GM12878 (cell line): Measurements from ENCODE around the gene CIDEA.

ENCODE experiments used
- CBX5 ChIP-seq: sonication (generic); IDR thresholded peaks from 2 replicates; pipeline ENCODE4 v1.6.1; 2016; ENCODE audit warnings: low read depth, moderate library complexity, mild to moderate bottlenecking, inconsistent platforms
- JUND ChIP-seq: IDR thresholded peaks from 2 replicates; pipeline ENCODE4 v1.6.1; 2012; ENCODE audit warnings: low read depth, mild to moderate bottlenecking, low read length, improper control_type of control experiment, moderate library complexity
- KAT2A ChIP-seq: conservative IDR thresholded peaks from 2 replicates; pipeline ENCODE4 v1.6.1; 2011; ENCODE audit warnings: low read depth, low read length; ENCODE audit not compliant: control insufficient read depth
- POLR2A ChIP-seq: IDR thresholded peaks from 2 replicates; pipeline ENCODE4 v1.6.1; 2011; ENCODE audit warnings: low read depth, mild to moderate bottlenecking, low read length
- SIN3A ChIP-seq: IDR thresholded peaks from 2 replicates; pipeline ENCODE4 v1.6.1; 2012; ENCODE audit warnings: low read depth, low read length, improper control_type of control experiment
- SMAD1 ChIP-seq: fragments of 450-650 bp; IDR thresholded peaks from 2 replicates; pipeline ENCODE4 v1.6.1; 2018; ENCODE audit warnings: mild to moderate bottlenecking, low read depth; ENCODE audit not compliant: partially characterized antibody
- TBL1XR1 ChIP-seq: IDR thresholded peaks from 2 replicates; pipeline ENCODE4 v1.6.1; 2012; ENCODE audit warnings: low read depth, low read length, improper control_type of control experiment
- YY1 ChIP-seq: IDR thresholded peaks from 2 replicates; pipeline ENCODE4 v1.6.1; 2011; ENCODE audit warnings: low read depth, mild to moderate bottlenecking, low read length
- TF ChIP-seq, protein P1 (sequence below), 3 experiments: IDR thresholded peaks in 2 of 3; conservative IDR thresholded peaks in 1 of 3; 2 replicates each; pipeline ENCODE4 v1.5.1; 2011; ENCODE audit warnings: low read depth in 3 of 3, low read length in 3 of 3, mild to moderate bottlenecking in 3 of 3, control low read depth in 2 of 3, moderate library complexity in 2 of 3, inconsistent platforms in 1 of 3, mixed read lengths in 1 of 3; ENCODE audit not compliant: control insufficient read depth in 2 of 3, insufficient read depth in 1 of 3; ENCODE audit errors: extremely low read depth in 1 of 3

GRCh38 chr18:12309683-12310198 is 55.6 kb downstream of the CIDEA start:
- TF ChIP-seq, protein P1, sequence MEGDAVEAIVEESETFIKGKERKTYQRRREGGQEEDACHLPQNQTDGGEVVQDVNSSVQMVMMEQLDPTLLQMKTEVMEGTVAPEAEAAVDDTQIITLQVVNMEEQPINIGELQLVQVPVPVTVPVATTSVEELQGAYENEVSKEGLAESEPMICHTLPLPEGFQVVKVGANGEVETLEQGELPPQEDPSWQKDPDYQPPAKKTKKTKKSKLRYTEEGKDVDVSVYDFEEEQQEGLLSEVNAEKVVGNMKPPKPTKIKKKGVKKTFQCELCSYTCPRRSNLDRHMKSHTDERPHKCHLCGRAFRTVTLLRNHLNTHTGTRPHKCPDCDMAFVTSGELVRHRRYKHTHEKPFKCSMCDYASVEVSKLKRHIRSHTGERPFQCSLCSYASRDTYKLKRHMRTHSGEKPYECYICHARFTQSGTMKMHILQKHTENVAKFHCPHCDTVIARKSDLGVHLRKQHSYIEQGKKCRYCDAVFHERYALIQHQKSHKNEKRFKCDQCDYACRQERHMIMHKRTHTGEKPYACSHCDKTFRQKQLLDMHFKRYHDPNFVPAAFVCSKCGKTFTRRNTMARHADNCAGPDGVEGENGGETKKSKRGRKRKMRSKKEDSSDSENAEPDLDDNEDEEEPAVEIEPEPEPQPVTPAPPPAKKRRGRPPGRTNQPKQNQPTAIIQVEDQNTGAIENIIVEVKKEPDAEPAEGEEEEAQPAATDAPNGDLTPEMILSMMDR (IDR thresholded peaks at IDR 0.05 in 2 of 3, conservative IDR thresholded peaks at IDR 0.05 in 1 of 3; ENCODE audit: control insufficient read depth in 2 of 3, extremely low read depth in 1 of 3, insufficient read depth in 1 of 3, low read depth in 3 of 3, low read length in 3 of 3), result no peak
- peak; percentile 66 for TF ChIP-seq JUND
- TF ChIP-seq SMAD1, result no peak
- no peak for TF ChIP-seq CBX5
- no peak for TF ChIP-seq KAT2A
- TF ChIP-seq SIN3A, result no peak
- TF ChIP-seq TBL1XR1, result no peak
- no peak for TF ChIP-seq POLR2A
- TF ChIP-seq YY1, result no peak
